Fibroblast of mammary gland (primary cell): ENCODE results near the gene DMAC2.
A peak's percentile ranks its signal among the peaks of the same experiment; 100 is the strongest.

ENCODE experiments used
- DNase-seq: peaks from one replicate; pipeline ENCODE4 v3.0.0-alpha.2; 2010; ENCODE audit warnings: low read depth
- H3K4me3 ChIP-seq: 2 replicates; pipeline ENCODE4 v1.5.1; 2011; ENCODE audit warnings: low read depth, mild to moderate bottlenecking, low read length, moderate library complexity; ENCODE audit not compliant: control insufficient read depth
- CTCF ChIP-seq: conservative IDR thresholded peaks from 2 replicates; pipeline ENCODE4 v1.5.1; 2011; ENCODE audit warnings: low read depth, low read length, inconsistent platforms; ENCODE audit not compliant: control insufficient read depth, insufficient read depth

Gene DMAC2

GRCh38 chr19:41398598-41398997 is 41.1 kb downstream of the DMAC2 start:
- no peak for TF ChIP-seq CTCF
- no peak for DNase-seq
- H3K4me3 ChIP-seq: peak overlapping the region; percentile 84

GRCh38 chr19:41398050-41398418 is 41.7 kb downstream of the DMAC2 start:
- no peak for DNase-seq
- no peak for TF ChIP-seq CTCF
- peak overlapping the region; percentile 84 for H3K4me3 ChIP-seq

DNA sequence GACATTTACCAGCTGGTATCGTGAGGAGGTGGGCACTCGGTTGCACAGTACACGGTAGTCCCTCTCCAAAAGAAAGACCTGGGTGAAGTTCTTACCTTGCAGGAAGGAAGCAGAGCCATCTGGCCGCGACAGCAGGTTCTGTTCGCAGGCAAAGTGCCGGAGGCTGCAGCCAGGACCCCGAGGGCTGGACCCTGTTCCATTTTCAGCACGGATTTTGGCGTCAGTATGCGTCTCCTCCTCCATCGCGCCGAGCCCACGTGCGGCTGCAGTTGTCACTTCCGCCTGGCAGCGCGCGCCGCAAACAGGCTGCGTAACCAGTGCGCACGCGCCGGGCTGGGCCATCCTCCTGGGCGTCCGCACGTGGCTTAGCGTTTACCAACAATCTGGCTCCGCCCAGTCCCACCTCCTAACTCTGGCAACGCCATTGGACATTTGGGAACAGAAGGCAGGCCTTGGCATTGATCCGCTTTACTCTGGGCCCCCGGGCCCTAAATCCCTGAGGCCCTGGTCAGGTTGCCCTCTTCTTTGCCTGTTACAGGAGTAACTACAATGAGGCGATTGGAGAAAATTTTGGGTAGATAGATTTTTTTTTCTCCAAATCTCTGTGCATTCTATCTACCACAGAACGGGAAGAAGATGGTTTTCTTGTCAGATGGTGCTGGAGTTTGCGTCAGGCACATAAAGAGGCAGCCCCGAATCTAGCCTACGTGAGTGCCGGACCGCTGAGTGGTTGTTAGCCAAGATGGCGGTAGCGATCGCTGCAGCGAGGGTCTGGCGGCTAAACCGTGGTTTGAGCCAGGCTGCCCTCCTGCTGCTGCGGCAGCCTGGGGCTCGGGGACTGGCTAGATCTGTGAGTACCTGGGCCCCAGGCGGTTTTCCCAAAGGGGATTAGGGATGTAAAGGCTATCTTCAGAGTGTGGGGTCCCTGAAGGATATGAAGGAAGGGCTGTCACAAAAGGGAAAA is 42.3 kb downstream of the DMAC2 start, which contains the start of the genes BCKDHA and EXOSC5:
BCKDHA (plus strand) TSS at position 733 of the 964 bp plus-strand sequence; CDS start at position 743, 10 bp downstream.
EXOSC5 (minus strand) TSS at position 274 of the 964 bp plus-strand sequence; CDS start at position 243, 31 bp downstream.
- no peak for TF ChIP-seq CTCF
- peak within 1 kb of the TSS; percentile 89 for H3K4me3 ChIP-seq
- DNase-seq: peak; percentile 100

DNA sequence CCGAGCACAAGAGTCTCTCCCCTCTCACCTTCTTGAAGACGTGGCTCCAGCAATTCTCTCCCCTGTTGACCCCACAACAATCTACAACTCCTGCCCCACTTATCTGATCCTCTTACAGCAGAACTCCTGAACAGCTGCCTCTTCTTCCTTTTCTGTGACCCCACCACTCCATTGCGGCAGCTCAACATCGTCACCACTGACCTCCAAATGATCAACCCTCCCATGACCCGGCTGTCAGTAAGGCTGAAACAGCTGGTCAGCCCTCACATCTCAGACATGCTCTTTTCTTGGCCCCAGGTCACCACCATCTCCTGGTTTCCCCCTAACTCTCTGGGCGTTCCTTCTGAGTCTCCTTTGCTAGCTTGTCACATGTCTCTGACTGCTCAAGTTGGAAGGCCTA is 44.4 kb downstream of the DMAC2 start:
- DNase-seq: no peak
- H3K4me3 ChIP-seq: no peak overlapping the region
- no peak for TF ChIP-seq CTCF

- no peak for TF ChIP-seq CTCF
- DNase-seq: no peak
- no peak overlapping the region for H3K4me3 ChIP-seq
These were observed 46.9 kb downstream of the DMAC2 start for GRCh38 chr19:41392775-41393174.

- no peak for TF ChIP-seq CTCF
- no peak for DNase-seq
- H3K4me3 ChIP-seq: no peak overlapping the region
These were observed 48.1 kb downstream of the DMAC2 start for GRCh38 chr19:41391618-41392017.
